ENCODE measurements around the gene STK17A.
"Not testable (repeated sequence)": the region's sequence is repeated elsewhere in the genome, so short reads cannot be mapped to it uniquely, and the experiment has no call there.

STK17A gene

DNA sequence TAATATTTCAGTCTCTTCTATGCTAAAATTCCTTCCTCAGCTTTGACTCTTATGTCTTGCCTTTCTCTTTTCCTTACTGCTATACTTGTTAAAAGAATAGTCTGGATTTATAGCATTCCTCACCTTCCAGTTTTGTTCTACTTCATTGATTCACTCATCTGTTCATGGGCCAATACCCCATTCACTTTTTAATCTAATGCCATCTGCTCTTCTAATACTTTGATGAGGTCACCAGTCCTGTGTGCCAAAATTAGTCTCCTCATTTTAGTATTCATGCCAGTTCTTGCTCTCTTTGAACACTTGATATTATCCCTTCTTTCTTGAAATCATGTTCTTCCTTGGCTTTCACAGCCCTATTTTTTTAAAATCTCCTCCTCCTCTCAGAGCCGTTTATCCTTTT is 19.3 kb downstream of the STK17A start:
- DNase-seq: no peak

- DNase-seq: no peak
Measured at GRCh38 chr7:43604251-43604650, 21.3 kb downstream of the STK17A start.

DNA sequence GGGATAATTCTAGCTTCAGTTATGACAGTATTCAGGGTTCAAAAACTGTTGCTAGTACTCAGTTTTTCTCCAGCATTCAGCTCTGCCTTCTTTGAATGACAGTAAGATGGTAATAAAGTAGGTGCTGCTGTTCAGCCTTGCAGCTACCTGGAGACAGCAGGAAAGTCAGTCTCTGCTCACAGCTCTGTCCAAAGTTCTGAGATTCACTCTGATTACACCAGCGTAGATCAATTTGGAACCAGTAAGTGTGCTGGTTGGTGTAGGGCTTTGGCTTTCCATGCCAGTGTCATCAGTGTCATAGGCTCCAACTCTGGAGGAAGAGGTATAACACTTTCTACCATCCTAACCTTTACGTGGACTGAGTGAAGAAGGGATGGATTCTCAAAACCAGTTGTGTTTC is 26.2 kb downstream of the STK17A start:
- no peak for DNase-seq

DNA sequence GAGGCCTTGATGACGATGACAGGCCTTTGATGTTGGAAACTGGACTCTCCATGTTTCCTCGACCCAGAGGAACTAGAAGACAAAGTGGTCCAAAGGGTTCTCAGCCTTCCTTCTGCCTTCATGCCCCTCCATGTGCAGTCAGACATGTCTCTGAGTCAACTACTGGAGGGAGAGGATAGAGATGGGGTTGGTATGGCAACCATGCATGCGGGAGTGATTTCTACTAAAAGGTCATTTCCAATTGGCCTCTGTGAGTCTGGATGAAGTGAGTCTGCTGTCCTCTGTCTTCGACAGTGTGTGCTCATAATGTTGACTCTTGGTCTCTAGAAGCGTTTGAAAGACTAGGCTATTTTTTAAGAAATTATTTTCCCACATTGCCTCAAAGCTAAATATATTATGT is 29.2 kb downstream of the STK17A start:
- no peak for DNase-seq

- no peak for DNase-seq
Measured at GRCh38 chr7:43612599-43613589, 30.0 kb downstream of the STK17A start.

DNA sequence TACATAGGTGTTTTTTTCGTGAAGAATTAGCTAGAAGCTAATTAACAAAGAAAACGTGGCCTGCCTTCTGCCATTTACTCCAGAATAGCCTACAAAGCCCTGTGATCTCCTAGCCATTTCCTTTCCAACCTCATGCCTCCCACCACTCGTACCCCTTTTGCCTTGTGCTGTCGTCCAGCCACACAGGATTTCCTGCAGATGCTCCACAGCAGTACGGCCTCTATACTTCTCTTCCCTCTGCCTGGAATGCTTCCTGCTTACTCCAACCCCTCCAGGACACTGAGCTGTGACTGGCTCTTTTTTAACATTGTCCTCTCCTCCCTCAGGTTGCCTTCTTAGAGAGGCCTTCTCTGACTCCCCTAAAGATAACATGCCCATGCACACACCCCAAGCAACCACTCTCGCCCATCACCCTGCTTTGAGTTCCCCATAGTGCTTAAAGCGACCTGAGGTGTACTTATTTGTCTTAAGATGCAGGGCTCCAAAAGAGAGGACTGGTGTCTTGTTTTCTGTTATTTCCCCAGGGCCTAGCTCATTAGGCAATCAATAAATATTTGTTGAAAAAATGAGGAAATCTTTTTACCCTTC is 32.7 kb downstream of the STK17A start:
- DNase-seq: no peak

DNA sequence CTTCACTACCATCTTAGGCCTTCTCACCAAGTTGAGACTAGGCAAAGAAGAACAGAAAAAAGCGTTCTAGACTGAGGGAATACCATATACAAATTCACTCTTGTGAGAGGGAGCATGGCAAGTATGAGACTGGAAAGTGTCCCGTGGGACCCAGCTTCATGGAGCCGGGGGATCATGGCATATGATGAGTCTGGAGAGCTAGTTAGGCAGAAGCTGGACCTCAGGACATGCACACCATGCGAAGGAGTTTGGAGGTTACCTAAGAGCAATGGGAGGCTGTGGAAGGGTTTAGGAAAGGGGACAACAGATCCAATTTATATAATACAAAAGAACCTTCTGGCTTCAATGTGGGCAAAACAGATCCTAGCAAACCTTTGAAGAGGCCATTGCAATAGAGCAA is 34.1 kb downstream of the STK17A start:
- no peak for DNase-seq

GRCh38 chr7:43618073-43618472 is 35.2 kb downstream of the STK17A start:
- DNase-seq: no peak

GRCh38 chr7:43619213-43620012 is 36.5 kb downstream of the STK17A start:
- DNase-seq: no peak

- DNase-seq: no peak
Measured at GRCh38 chr7:43621729-43622448, 39.0 kb downstream of the STK17A start.

GRCh38 chr7:43624156-43624555 is 41.2 kb downstream of the STK17A start:
- no peak for DNase-seq

DNA sequence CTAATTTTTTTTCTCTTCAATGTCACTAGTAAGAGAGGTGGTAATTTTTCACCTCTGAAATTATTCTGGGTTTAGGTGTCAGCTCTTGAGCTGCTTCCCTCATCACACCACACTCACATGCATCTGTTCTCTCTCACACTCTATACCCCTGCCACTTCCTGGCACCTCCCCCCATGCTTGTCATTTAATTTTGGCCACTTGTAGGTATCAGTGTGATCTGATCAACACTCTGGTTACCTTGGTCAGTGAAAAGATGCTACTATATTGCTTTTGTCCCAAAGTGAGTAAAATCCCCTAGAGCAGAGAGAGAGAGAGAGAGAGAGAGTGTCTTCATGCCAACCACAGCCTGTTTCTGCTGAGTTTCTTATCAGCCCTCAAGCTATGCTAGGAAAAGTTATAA is 42.5 kb downstream of the STK17A start:
- DNase-seq: no peak

- no peak for DNase-seq
Measured at GRCh38 chr7:43625980-43626379, 43.1 kb downstream of the STK17A start.

- no peak for DNase-seq
Measured at GRCh38 chr7:43626695-43627094, 43.8 kb downstream of the STK17A start.

DNA sequence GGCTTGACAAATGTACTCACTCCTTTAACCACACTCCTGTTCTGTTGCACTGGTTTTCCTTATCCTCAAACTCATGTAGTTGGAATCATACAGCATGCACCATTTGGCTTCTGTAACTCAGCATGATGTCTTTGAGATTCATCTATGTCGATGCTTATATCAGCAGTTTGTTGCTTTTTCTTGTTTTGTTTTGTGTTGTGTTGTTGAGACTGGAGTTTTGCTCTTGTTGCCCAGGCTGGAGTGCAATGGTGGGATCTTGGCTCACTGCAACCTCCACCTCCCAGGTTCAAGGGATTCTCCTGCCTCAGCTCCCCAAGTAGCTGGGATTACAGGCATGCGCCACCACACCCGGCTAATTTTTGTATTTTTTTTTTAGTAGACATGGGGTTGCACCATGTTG is 44.9 kb downstream of the STK17A start:
- not testable (repeated sequence) for DNase-seq

DNA sequence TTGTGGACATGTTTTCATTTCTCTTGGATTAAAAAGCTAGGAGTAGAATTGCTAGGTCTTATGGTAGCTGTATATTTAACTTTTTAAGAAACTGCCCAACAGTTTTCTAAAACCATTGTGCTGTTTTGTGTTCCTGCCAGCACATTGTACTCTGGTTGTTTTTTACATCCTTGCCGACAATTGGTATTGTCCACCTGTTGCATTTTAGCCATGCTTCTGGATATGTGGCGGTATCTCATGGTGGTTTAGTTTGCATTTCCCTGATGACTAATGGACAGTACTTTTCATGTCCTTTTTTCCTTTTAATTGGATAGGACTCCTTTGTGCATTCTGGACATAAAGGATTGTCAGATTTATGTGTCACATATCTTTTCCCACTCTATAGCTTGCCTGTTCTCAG is 45.5 kb downstream of the STK17A start:
- DNase-seq: no peak

DNA sequence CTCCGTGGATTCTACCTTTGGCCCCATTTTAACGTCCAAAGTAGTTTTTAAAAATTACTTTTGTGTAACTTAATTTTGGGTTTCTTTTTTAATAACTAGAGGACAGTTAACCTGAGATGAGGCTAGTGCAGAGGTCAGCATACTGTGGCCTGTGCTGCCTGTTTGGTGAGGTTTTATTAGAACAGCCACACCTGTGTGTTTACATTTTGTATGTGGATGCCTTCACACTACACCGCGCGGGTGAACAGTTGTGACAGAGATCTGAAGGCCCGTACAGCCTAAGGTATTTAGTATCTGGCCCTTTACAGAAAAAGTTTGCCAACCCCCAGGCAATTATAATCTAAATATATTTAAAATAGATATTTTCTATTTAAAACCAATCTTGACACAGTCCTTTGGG is 46.9 kb downstream of the STK17A start:
- no peak for DNase-seq

GRCh38 chr7:43630482-43630881 is 47.6 kb downstream of the STK17A start:
- no peak for DNase-seq

- no peak for DNase-seq
Measured at GRCh38 chr7:43631559-43631958, 48.7 kb downstream of the STK17A start.

GRCh38 chr7:43632746-43633145 is 49.8 kb downstream of the STK17A start:
- no peak for DNase-seq

DNA sequence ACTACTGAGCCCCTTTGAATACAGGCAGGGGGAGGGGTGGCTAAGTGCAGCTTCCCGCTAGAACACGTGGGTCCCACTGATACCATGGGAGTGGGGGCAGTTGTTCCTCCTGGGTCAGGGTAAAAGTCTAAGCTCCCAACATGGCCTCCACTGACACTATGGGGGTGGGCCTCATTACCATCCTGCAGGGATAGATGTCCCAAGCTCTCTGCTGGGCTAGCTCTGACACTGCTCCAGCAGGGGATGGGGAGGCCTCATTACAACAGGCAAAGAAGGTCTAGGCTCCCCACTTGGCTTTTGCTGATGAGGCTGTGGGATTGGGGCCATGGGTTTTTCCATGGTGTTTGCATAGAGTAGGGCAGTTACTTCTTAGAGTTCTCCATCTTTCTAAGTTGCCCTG is 51.5 kb downstream of the STK17A start:
- no peak for DNase-seq

DNA sequence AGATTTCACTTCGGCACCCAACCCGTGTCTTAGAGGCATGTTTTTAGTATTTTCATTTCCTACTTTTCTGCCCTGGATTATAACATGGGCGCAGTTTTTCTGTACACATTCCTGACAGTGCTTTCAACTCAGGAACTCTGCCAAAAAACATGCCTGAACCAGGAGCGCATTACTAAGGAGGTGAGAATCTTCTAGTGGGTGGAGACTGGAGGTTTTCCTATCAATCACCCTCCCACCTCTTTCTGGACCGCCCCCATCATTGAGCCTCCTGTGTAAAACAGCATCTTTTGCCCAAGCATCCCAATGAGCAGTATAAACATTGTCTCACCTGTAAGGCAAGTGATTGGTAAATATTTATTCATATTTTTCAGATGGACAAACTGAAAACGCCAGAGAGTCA is 53.2 kb downstream of the STK17A start:
- no peak for DNase-seq

All from right hindlimb (tissue), 1 donor.